H1 (cell line): ENCODE data around the gene SRRM3. TPM values are rescaled to one million over a fixed set of nuclear protein-coding genes. Genes with fewer than 3 reads are reported as not detected.

Source experiments
- CTCF ChIA-PET: fragments of 300-600 bp; sonication (Branson Sonifier 250); formaldehyde crosslinking; loops from one replicate; lab custom pipeline; 2021; ENCODE audit not compliant: partially characterized antibody; lab: Charles Lee
- POLR2A ChIA-PET: fragments of 300-600 bp; sonication (Branson Sonifier 250); formaldehyde crosslinking; loops from one replicate; lab custom pipeline; 2021; ENCODE audit warnings: inconsistent platforms; ENCODE audit not compliant: partially characterized antibody; lab: Charles Lee
- DNase-seq, 2 experiments: peaks; one replicate each; pipeline versions ENCODE4 v3.0.0 to v3.0.0-alpha.2; 2010 to 2022; ENCODE audit warnings: low spot score in 2 of 2, low read depth in 1 of 2, mixed read lengths in 1 of 2
- FAIRE-seq: peaks from 2 replicates; lab custom pipeline; 2011; peaks lifted over from hg19 to GRCh38; lab: Jason Lieb, UNC
- H2AFZ ChIP-seq: 2 replicates; pipeline ENCODE4 v1.8.1; 2012; ENCODE audit warnings: low read length, inconsistent platforms
- H2AK5ac ChIP-seq: 2 replicates; pipeline ENCODE4 v1.6.1; 2013; ENCODE audit warnings: low read depth, low read length
- H2BK120ac ChIP-seq: replicated peaks from 2 replicates; pipeline ENCODE3; 2013; ENCODE audit warnings: low read depth, low read length, inconsistent platforms
- H2BK12ac ChIP-seq: 2 replicates; pipeline ENCODE4 v1.6.1; 2013; ENCODE audit warnings: low read depth, low read length
- H2BK15ac ChIP-seq: 2 replicates; pipeline ENCODE4 v1.6.1; 2013; ENCODE audit warnings: low read length
- H2BK20ac ChIP-seq: 2 replicates; pipeline ENCODE4 v1.6.1; 2013; ENCODE audit warnings: low read length
- H2BK5ac ChIP-seq: 2 replicates; pipeline ENCODE4 v1.6.1; 2013; ENCODE audit warnings: low read depth, low read length
- H3K14ac ChIP-seq: 2 replicates; pipeline ENCODE4 v1.6.1; 2013; ENCODE audit warnings: inconsistent platforms; ENCODE audit not compliant: insufficient read length
- H3K18ac ChIP-seq: 2 replicates; pipeline ENCODE4 v1.6.1; 2013; ENCODE audit warnings: low read length; ENCODE audit errors: extremely low read depth
- H3K23ac ChIP-seq: 2 replicates; pipeline ENCODE4 v1.6.1; 2013; ENCODE audit warnings: inconsistent platforms; ENCODE audit not compliant: insufficient read length
- H3K23me2 ChIP-seq: 2 replicates; pipeline ENCODE4 v1.6.1; 2013; ENCODE audit warnings: low read depth, low read length
- H3K27ac ChIP-seq: 2 replicates; pipeline ENCODE4 v1.6.1; 2011; ENCODE audit warnings: low read depth, low read length, inconsistent platforms
- H3K27me3 ChIP-seq, 4 experiments: replicated peaks in 1 of 4; 1 replicate in 1 of 4; 2 replicates in 3 of 4; pipeline versions ENCODE4 v1.6.1 to v1.8.1; 2011 to 2013; ENCODE audit warnings: low read length in 3 of 4, mild to moderate bottlenecking in 3 of 4, inconsistent platforms in 2 of 4, mixed read lengths in 2 of 4, moderate library complexity in 1 of 4; ENCODE audit not compliant: control insufficient read depth in 3 of 4, insufficient read depth in 3 of 4; ENCODE audit errors: extremely low read depth in 1 of 4
- H3K36me3 ChIP-seq, 4 experiments: 2 replicates each; pipeline versions ENCODE4 v1.6.1 to v1.8.1; 2011 to 2013; ENCODE audit warnings: mild to moderate bottlenecking in 4 of 4, low read length in 3 of 4, moderate library complexity in 2 of 4, control low read depth in 1 of 4, inconsistent platforms in 1 of 4; ENCODE audit not compliant: insufficient read depth in 4 of 4, control insufficient read depth in 2 of 4
- H3K4ac ChIP-seq: replicated peaks from 2 replicates; pipeline ENCODE3; 2013; ENCODE audit warnings: low read length, low read depth, mixed read lengths, inconsistent platforms; ENCODE audit not compliant: insufficient read length
- H3K4me1 ChIP-seq, 4 experiments: replicated peaks in 1 of 4; 1 replicate in 1 of 4; 2 replicates in 3 of 4; pipeline versions ENCODE4 v1.6.1 to v1.8.1; 2011 to 2013; ENCODE audit warnings: low read length in 3 of 4, inconsistent platforms in 2 of 4, mixed read lengths in 1 of 4; ENCODE audit not compliant: insufficient read depth in 4 of 4, control insufficient read depth in 3 of 4
- H3K4me2 ChIP-seq, 2 experiments: 2 replicates each; pipeline versions ENCODE4 v1.6.1 to v1.8.1; 2011 to 2013; ENCODE audit warnings: low read depth in 2 of 2, low read length in 2 of 2, control low read depth in 1 of 2, inconsistent platforms in 1 of 2, mild to moderate bottlenecking in 1 of 2; ENCODE audit not compliant: insufficient read depth in 1 of 2
- H3K4me3 ChIP-seq, 4 experiments: fragments of 200-600, 300-600 bp in 1 of 4; sonication (generic), shearing (Covaris generic), sonication (Bioruptor Twin) in 1 of 4; 2 replicates each; pipeline versions ENCODE4 v1.5.1 to v1.8.1; 2011 to 2016; ENCODE audit warnings: low read length in 4 of 4, low read depth in 3 of 4, control low read depth in 2 of 4, inconsistent platforms in 2 of 4, mild to moderate bottlenecking in 2 of 4, mixed read lengths in 1 of 4, moderate library complexity in 1 of 4; ENCODE audit not compliant: insufficient read depth in 2 of 4; ENCODE audit errors: extremely low read depth in 1 of 4
- H3K56ac ChIP-seq: replicated peaks from 2 replicates; pipeline ENCODE3; 2013; ENCODE audit warnings: low read depth, mild to moderate bottlenecking, mixed read lengths, low read length, inconsistent platforms; ENCODE audit not compliant: insufficient read length
- H3K79me1 ChIP-seq: 2 replicates; pipeline ENCODE4 v1.6.1; 2013; ENCODE audit warnings: low read depth, low read length, control low read depth
- H3K79me2 ChIP-seq, 2 experiments: 2 replicates each; pipeline versions ENCODE4 v1.6.1 to v1.8.1; 2012 to 2013; ENCODE audit warnings: low read length in 2 of 2, mild to moderate bottlenecking in 2 of 2, inconsistent platforms in 1 of 2; ENCODE audit not compliant: insufficient read depth in 2 of 2, control insufficient read depth in 1 of 2
- H3K9ac ChIP-seq, 4 experiments: replicated peaks in 1 of 4; 1 replicate in 1 of 4; 2 replicates in 3 of 4; pipeline versions ENCODE4 v1.6.1 to v1.8.1; 2011 to 2013; ENCODE audit warnings: low read depth in 3 of 4, low read length in 3 of 4, control low read depth in 2 of 4, mild to moderate bottlenecking in 2 of 4, moderate library complexity in 2 of 4, inconsistent platforms in 1 of 4; ENCODE audit errors: extremely low read depth in 1 of 4
- H3K9me3 ChIP-seq, 2 experiments: 2 replicates each; pipeline versions ENCODE4 v1.6.1 to v1.8.1; 2012 to 2013; ENCODE audit warnings: mild to moderate bottlenecking in 2 of 2, moderate library complexity in 2 of 2, control low read depth in 1 of 2, inconsistent platforms in 1 of 2, low read depth in 1 of 2, low read length in 1 of 2, mixed read lengths in 1 of 2; ENCODE audit not compliant: insufficient read depth in 2 of 2
- H4K20me1 ChIP-seq, 2 experiments: replicated peaks in 1 of 2; 2 replicates each; pipeline versions ENCODE3 to v1.8.1; 2011 to 2013; ENCODE audit warnings: inconsistent platforms in 2 of 2, low read length in 2 of 2, mild to moderate bottlenecking in 1 of 2; ENCODE audit not compliant: insufficient read depth in 2 of 2, control insufficient read depth in 1 of 2
- H4K5ac ChIP-seq: 2 replicates; pipeline ENCODE4 v1.6.1; 2013; ENCODE audit warnings: low read length, low read depth, mixed read lengths, inconsistent platforms; ENCODE audit not compliant: insufficient read length
- H4K8ac ChIP-seq: 2 replicates; pipeline ENCODE4 v1.8.0; 2013; ENCODE audit warnings: mild to moderate bottlenecking, moderate library complexity, low read length, inconsistent platforms; ENCODE audit not compliant: insufficient read depth; ENCODE audit errors: extremely low read depth
- H4K91ac ChIP-seq: replicated peaks from 2 replicates; pipeline ENCODE3; 2013; ENCODE audit warnings: low read length, mixed read lengths, inconsistent platforms; ENCODE audit not compliant: insufficient read length
- ATF2 ChIP-seq: IDR thresholded peaks from 2 replicates; pipeline ENCODE4 v1.6.1; 2012; ENCODE audit warnings: low read length, inconsistent platforms
- EZH2 ChIP-seq: fragments of 200-600 bp; sonication (generic); IDR thresholded peaks from 2 replicates; pipeline ENCODE4 v1.7.1; 2012; ENCODE audit warnings: low read depth, mild to moderate bottlenecking, moderate library complexity, low read length, inconsistent platforms; ENCODE audit not compliant: severe bottlenecking
- MAFK ChIP-seq: IDR thresholded peaks from 2 replicates; pipeline ENCODE4 v1.6.1; 2012; ENCODE audit warnings: low read depth, mild to moderate bottlenecking, improper control_type of control experiment, low read length
- POLR2A ChIP-seq, 2 experiments: IDR thresholded peaks; 1 replicate in 1 of 2; 2 replicates in 1 of 2; pipeline ENCODE4 v1.6.1; 2011; ENCODE audit warnings: low read depth in 2 of 2, low read length in 2 of 2, mild to moderate bottlenecking in 2 of 2; ENCODE audit errors: control extremely low read depth in 1 of 2
- RXRA ChIP-seq: IDR thresholded peaks from 2 replicates; pipeline ENCODE4 v1.6.1; 2011; ENCODE audit warnings: low read depth, mild to moderate bottlenecking, low read length, moderate library complexity; ENCODE audit not compliant: insufficient read depth
- SP1 ChIP-seq: IDR thresholded peaks from 2 replicates; pipeline ENCODE4 v1.6.1; 2011; ENCODE audit warnings: low read depth, low read length
- TAF7 ChIP-seq: optimal IDR thresholded peaks from 2 replicates; pipeline ENCODE3; 2011; ENCODE audit warnings: low read depth, mild to moderate bottlenecking, inconsistent platforms, low read length, moderate library complexity, borderline replicate concordance
- TCF12 ChIP-seq: IDR thresholded peaks from 2 replicates; pipeline ENCODE4 v1.6.1; 2011; ENCODE audit warnings: low read depth, mild to moderate bottlenecking, low read length
- USF2 ChIP-seq: IDR thresholded peaks from 2 replicates; pipeline ENCODE4 v1.6.1; 2011; ENCODE audit warnings: low read length, improper control_type of control experiment
- WGBS, 2 experiments: shearing (Covaris generic) in 1 of 2; methylation state at CpG; one replicate each; pipeline versions ENCODE4 v1.1.6 to v1.1.7; 2013 to 2015; ENCODE audit warnings: low lambda C conversion rate in 2 of 2, mixed read lengths in 2 of 2, inconsistent platforms in 1 of 2, low coverage in 1 of 2, missing lambda C conversion rate in 1 of 2; ENCODE audit not compliant: insufficient replicate concordance in 2 of 2, insufficient coverage in 1 of 2, insufficient read length in 1 of 2; ENCODE audit errors: extremely low coverage in 1 of 2, missing lambda C conversion rate in 1 of 2; 5-methylcytosine and 5-hydroxymethylcytosine counted together
- polyA plus RNA-seq, 7 experiments: library from polyadenylated mRNA; depleted of rRNA in 3 of 7; stranded (reverse) in 5 of 7; unstranded in 2 of 7; fragments of >200 nt in 5 of 7; fragments of 200-250 nt in 2 of 7; gene quantifications; 1 replicate in 5 of 7; 2 replicates in 1 of 7; 4 replicates in 1 of 7; pipeline versions ENCODE4 v1.2.1 to v1.2.3, GENCODE V29; 2011 to 2013; ENCODE audit warnings: missing spikeins in 2 of 7, mixed read lengths in 2 of 7
- total RNA-seq: library from RNA; stranded (reverse); fragmentation: NEBNext Ultra II Directional; extraction: Animal tissue kit (Norgen Biotek cat#: 25700); gene quantifications from 2 replicates; pipeline ENCODE4 v1.2.1, GENCODE V29; 2021

Gene SRRM3
- total and polyA plus RNA-seq, 2 of the 8 experiments (the other 6 are each of a cell fraction or from before 2014, with no cell fraction given): 10.4 to 17.4 TPM

- H2BK15ac ChIP-seq: no peak overlapping the region
- H3K4me3 ChIP-seq: peak overlapping the region; percentile 47 to 75 (median 60); a peak in 6 of 8 replicates
- H3K79me2 ChIP-seq: no peaks in the 10 kb centered on the region
- FAIRE-seq (peak; percentile 28), DNase-seq (peak; percentile 95 to 96)
- peaks cover 3 to 29% (median 17%) of the 10 kb centered on the region in 4 experiments for H3K4me1 ChIP-seq
- no peaks in the 10 kb centered on the region for H3K27me3 ChIP-seq
- peaks cover 0 to 3% (median 0%) of the 10 kb centered on the region in 4 experiments; a peak in 2 of 8 replicates for H3K36me3 ChIP-seq
- no peaks in the 10 kb centered on the region for H4K20me1 ChIP-seq
- 36% methylated on average over 2 of the region's 28 CpGs; no CpG with 5 or more reads in 1 of the 2 experiments for WGBS, 2 experiments
- peak overlapping the region; percentile 54; the same call in 1 of the 2 replicates for H2BK5ac ChIP-seq
- peak overlapping the region; percentile 78 to 88 for H3K4me2 ChIP-seq
- H3K23ac ChIP-seq: no peak overlapping the region
- H3K79me1 ChIP-seq: no peaks in the 10 kb centered on the region; the same call in 1 of the 2 replicates
- no peak overlapping the region for H3K9ac ChIP-seq
- CTCF ChIA-PET: interaction anchor here (0.8 to 5.7 kb wide), 3 partner anchors 26 to 67 kb away, joined by 3 to 43 read pairs (median 43); no protein-coding TSS in a partner anchor
- H3K14ac ChIP-seq: no peak overlapping the region
- H3K18ac ChIP-seq: no peak overlapping the region; the same call in 1 of the 2 replicates
- H2AK5ac ChIP-seq: no peak overlapping the region
- H3K9me3 ChIP-seq: no peaks in the 10 kb centered on the region
- no peak overlapping the region for H2AFZ ChIP-seq
- H2BK120ac ChIP-seq: no peak overlapping the region
- no peak overlapping the region for H3K4ac ChIP-seq
- no peak overlapping the region for H3K27ac ChIP-seq
- no peak overlapping the region for H2BK20ac ChIP-seq
- POLR2A ChIA-PET: interaction anchor here (0.7 to 1.4 kb wide), 5 partner anchors 27 to 131 kb away, joined by 3 to 4 read pairs (median 3); no protein-coding TSS in a partner anchor
- H3K56ac ChIP-seq: no peak overlapping the region
- H2BK12ac ChIP-seq: 0 out of 2 replicates have a peak overlapping the region, but pooled peaks have one; percentile 68
- peaks cover 4% of the 10 kb centered on the region; the same call in 1 of the 2 replicates for H3K23me2 ChIP-seq
- peak overlapping the region; percentile 83 for H4K91ac ChIP-seq
- no peak overlapping the region for H4K5ac ChIP-seq
- H4K8ac ChIP-seq: no peak overlapping the region
- TF ChIP-seq USF2 (no peak), RXRA (no peak), EZH2 (no peak), TCF12 (no peak), POLR2A (IDR thresholded peaks at IDR 0.05; ENCODE audit: control extremely low read depth in 1 of 2, low read depth in 2 of 2, low read length in 2 of 2) (peak in 1 of 2 experiments; percentile 75; a peak in 1 of 3 replicates), SP1 (peak; percentile 38; the same call in 1 of the 2 replicates), ATF2 (no peak), MAFK (no peak), TAF7 (no peak)
Observed at GRCh38 chr7:76260171-76260703, 58.5 kb downstream of the SRRM3 start.
